HK-2 (cell line): ENCODE measurements around the gene ZNF614.
"Not testable (repeated sequence)": the region's sequence is repeated elsewhere in the genome, so short reads cannot be mapped to it uniquely, and the experiment has no call there.

Experiments
- DNase-seq: peaks from one replicate; pipeline ENCODE4 v3.0.0-alpha.2; 2018; ENCODE audit not compliant: unreplicated experiment

The ZNF614 gene

GRCh38 chr19:51986309-51987291 lies 41.6 kb downstream of the ZNF614 start, which contains the start of gene ZNF350:
Gene ZNF350 (minus strand): TSS chr19:51986840. CDS start chr19:51974360, 12,480 bp downstream.
- DNase-seq: peak; percentile 91

DNA sequence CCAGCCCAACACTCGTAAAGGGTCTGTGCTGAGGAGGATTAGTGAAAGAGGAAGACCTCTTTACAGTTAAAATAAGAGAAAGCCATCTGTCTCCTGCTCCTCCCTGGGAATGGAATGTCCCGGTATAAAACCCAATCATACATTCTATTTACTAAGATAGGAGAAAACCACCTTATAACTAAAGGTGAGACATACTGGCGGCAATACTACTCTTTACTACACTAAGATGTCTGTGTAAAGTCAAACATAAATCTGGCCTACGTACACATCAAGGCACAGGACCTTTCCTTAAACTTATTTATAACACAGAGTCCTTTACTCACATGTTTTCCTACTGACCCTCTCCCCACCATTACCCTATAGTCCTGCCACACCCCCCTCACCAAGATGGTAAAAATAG lies 44.8 kb downstream of the ZNF614 start:
- no peak for DNase-seq

- not testable (repeated sequence) for DNase-seq
These were observed 47.3 kb downstream of the ZNF614 start for GRCh38 chr19:51980926-51981325.

DNA sequence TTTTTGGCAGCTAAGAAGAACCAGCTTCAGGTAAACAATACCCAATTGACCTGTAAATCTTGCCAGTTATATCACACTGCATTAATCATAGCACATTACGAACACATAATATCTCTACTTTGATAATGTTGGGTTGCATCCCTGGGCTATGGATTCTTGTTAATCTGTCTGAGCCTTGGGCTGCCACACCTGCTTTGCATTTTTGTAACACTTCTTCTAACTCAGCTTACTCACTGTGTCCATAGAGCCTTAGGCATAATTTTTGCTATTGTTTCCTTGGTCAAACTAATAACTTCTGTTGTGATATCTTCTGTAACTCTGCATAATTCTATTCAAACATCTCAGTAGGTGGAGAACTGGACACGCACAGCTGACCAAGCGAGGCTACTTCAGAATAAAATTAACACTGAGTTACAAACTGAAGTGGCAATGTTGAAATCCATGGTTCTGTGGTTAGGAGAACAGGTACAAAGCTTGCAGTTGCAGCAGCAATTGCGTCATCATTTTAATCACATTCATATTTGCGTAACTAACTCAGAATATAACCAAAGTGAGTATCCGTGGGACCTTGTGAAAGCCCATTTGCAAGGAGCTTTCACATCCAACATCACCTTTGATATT lies 48.0 kb downstream of the ZNF614 start:
- no peak for DNase-seq

DNA sequence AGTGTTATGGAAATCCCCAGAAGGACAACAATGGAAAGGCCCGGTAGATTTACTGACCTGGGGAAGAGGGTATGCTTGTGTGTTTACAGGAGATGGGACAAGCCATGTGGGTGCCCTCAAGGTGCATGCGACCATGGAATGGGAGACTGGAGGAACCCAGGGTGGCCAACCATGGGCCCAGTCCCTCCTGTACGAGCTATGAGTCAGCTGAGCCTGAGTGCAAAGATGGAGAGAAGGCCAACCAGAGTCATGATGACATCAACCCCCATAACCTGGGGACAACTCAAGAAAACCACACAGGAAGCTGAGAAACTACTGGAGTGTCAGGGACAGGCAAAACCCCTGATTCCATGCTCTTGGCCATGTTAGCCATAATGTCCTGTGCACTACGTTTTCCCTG lies 49.3 kb downstream of the ZNF614 start:
- no peak for DNase-seq

DNA sequence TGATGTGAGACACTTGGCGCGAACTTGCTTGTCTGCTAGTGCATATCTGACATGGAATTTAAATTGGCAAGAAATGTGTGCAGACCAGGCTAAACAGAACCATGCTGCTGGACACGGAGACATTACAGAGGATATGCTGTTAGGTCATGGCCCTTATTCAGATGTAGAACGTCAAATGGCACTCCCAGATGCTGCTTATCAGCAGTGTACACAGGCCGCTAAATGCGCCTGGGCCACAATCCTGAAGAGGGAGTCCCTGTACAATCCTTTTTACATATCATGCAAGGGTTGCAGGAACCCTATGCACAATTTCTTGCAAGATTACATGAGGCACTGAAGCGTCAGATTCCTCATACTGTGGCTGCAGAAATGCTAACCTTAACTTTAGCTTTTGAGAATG lies 50.8 kb downstream of the ZNF614 start:
- no peak for DNase-seq

GRCh38 chr19:51976852-51977251 lies 51.3 kb downstream of the ZNF614 start:
- no peak for DNase-seq

DNA sequence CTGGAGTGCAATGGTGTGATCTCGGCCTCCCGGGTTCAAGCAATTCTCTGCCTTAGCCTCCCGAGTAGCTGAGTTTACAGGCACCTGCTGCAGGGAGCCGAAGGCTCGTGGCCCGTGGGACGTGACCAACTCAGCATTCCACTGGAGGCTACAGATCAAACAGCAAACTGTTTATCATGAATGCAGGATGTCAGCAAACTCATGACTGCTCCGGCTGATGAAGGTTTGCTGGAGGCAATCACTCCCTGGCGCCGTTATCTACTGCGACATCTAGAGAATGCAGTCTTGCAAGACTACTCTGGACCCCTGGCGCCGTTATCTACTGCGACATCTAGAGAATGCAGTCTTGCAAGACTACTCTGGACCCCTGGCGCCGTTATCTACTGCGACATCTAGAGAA lies 52.4 kb downstream of the ZNF614 start:
- DNase-seq: not testable (repeated sequence)

DNA sequence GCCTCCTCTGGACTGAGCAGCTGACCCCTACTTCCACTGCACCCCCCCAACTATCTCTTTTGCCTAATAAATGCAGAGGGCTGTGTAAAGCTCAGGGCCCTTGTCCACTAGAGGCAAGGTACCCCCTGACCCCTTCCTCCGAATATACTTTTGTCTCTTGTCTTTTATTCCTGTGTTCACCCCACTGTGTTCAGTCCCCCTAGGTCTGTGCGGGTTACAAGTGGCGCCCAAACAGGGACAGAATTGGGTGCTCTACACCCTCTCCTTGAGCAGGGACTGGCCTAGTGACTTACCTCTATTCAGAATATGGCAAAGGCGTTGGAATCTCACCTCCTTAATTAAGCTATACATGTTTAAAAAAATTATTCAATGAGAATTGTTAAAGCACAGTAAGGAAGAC lies 56.6 kb downstream of the ZNF614 start:
- DNase-seq: no peak

- DNase-seq: no peak
These were observed 57.5 kb downstream of the ZNF614 start for GRCh38 chr19:51970718-51971117.

DNA sequence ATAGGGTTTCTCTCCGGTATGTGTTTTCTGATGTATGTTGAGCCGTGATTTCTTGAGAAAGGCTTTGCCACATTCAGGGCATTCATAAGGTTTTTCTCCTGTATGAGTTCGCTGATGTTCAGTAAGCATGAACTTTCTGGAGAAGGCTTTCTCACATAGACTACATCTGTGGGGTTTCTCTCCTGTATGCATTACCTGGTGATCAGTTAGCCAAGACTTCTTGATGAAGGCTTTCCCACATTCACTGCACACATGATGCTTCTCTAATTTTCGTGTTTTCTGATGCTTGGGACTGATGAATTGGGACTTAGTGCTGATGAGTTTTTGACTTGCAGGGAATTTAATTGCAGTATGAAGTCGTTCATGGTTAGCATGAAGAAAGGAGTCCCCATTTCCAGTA lies 62.6 kb downstream of the ZNF614 start:
- DNase-seq: no peak
